ENCODE results near the gene BCKDHB.
"Not testable (repeated sequence)": the region's sequence is repeated elsewhere in the genome, so short reads cannot be mapped to it uniquely, and the experiment has no call there.

Gene BCKDHB

DNA sequence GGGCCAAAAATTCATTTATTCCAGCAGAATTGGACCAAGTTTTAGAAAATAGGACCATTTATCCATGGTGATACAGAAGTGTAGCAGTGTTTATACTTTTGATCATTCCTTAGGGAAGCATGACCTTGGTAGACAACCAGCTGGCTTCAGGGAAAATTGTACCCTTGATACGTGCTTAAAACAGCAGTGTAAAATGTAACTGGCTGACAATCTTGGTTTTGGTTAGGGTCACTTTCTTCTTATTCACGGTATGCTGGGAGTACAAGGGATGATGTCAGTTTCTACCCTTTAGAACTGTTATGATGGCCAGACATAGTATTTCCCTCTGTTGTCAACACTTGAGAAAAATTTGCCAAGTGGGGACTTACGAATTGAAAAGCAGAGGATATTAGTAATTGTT is 157.1 kb downstream of the BCKDHB start:
- no peak for DNase-seq (ENCODE audit: low read depth)

DNA sequence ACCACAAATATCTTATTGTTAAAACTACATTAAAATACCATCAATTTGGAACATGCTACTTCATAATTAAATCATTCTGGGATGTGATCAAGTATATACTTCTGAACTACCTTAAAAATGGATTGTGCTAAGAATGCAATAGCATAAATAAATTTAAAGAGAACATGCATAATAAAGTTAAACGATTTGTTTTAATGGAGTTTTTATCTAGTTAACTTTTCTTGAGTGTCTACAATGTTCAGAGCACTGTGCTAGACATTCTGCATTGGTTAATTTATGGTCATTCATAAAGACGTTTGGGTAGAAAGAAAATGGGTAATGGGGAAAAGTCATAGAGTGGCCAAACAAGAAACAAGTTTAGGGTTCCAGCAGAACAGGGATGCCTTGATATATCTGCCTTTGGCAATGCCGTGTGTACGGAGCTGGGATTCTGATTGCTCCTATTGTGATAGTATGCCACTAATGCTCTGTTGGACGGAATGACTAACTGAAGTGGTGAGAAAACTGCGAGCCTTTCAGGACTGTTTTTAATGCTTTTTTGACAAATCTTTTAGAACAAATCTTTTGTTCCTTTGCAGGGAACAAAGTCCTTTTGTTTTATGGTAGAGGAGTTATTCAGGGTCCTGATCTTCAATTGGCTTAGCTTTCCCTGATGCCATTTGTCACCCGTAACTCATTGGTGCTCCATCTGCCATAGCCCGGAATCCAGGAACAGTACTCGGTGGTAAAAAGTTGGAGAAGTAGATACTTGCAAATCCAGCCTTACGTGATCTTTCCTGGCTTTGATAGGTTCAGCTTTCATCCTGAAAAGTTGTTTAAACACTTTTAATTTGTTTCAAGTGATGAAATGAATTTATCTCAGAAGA is 162.6 kb downstream of the BCKDHB start:
- DNase-seq (ENCODE audit: low read depth), result no peak

DNA sequence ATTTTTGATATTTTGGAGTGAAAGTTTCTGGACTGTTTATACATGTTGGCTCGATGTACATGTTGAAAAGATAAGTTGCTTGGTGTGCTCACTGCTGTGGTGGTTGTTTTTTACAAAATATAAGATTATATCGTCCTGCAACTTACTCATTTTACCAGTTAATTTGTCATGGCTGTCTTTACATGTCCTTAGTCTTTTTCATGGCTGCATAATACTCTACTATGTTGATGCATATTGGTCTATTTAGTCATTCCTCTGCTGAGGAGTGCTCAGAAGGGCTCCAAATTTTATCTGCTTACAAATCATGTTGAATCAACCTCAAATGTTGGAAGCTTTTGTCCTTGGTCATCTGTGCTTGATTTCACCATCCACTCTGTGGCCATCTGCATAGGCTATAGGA is 164.6 kb downstream of the BCKDHB start:
- no peak for DNase-seq (ENCODE audit: low read depth)

DNA sequence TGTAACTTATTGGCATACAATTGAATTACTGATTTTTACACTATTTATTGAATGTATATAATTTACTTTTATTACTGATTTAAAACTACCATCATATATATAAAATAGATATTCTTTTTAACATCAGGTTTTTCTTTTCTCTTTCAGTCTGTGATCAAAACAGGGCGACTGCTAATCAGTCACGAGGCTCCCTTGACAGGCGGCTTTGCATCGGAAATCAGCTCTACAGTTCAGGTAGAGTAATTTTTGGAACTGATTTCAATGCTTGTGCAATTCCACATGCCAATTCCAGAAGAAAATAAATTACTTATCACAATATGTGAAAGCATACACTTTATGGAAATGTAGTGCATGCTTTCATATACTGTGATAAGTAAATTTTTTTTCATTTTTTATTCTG is 166.5 kb downstream of the BCKDHB start:
- no peak for DNase-seq (ENCODE audit: low read depth)

DNA sequence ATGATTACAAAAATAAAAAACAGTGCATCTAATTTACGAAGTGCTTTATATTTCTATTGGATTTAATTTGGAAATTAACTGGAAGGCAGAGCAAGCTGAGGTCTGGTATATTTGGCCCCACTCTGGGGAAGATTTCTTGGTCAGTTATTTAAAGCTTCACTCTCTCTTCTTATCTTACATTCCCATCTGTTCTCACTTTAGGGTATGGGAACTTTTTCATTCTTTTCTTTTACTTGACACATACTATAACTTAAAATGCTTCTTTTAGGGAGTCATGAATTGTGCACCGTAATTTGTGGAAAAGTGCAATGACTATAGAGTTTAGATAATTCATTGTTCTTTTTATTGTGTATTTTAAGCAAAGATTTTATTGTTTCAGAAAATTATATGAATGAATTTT is 170.4 kb downstream of the BCKDHB start:
- DNase-seq (ENCODE audit: low read depth), result no peak

DNA sequence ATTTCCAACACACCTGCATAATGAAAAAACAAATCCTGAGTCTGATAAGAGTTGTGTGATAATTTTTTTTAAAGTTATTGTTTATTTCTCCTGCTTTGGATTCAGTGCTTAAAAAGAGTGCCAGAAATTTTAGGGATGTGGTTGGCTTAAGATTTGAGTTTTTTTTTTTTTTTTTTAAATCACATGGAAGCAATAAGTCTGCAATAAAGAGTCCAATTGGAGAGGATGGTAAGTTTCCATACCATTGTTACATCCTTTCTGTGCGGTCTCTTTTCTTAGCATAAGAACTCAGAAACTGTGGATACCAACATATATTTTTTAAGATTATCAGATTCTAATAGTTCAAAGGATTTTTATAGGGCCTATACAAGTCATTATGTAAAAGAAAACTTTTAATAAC is 171.0 kb downstream of the BCKDHB start:
- DNase-seq (ENCODE audit: low read depth), result no peak

DNA sequence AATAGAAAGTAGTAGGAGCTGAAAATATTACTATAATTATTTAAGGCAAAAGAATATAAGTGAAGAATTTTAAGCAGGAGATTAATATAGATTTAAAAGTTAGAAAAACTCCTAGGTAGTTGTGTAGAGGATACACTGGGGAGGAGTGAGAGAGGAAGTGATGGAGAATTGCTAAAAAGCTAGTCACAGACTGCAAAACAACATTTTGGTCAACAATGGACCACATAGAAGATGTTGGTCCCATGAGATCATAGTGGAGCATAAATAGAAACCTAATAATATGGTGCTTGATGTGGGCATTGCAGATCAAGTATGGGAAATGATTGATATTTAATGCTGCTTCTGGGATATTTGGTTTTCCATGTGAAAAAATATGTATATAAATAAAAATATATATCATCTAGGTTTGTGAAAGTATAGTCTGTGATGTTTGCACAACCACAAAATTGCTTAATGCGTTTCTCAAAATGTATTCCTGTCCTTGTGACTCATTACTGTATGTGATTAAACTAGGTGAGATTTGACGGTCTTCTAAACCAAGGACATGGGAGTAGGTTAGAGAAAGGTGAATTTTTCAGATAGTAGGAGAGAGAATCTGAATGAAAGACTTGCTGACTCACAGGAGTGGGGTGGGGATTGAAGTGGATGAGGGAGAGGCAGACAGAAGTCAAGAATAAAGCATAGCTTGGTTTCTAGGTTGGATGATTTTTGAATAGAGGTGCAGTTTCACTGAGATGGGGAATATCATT is 174.0 kb downstream of the BCKDHB start:
- no peak for DNase-seq (ENCODE audit: low read depth)

DNA sequence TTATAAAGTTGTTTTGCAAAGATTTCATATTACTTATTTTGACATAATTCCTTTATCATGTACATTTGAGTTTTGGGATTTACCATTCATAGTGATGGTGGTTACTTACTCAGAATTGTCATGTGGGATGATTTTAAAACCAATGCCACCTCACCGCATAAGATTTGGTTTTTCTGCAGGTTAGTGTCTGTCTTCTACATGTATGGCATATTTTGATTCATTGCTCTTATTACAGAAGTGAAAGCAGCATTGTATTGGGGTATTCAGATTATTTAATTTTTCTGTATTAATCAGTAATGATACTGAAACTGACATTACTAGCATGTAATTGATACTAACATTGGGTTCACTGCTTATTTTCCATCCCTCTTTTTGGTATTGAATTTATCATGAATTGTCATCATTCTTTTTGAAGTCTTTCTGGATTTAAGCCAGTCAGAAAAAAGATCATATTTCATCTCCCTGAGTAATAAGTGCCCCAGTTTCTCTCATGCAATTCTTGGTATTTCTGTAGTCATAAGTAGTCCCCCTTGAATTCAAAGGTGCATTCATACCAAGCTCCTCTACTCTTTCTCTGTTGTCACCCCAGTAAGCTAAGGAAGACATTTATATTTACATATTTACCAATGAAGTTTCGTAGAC is 176.6 kb downstream of the BCKDHB start:
- no peak for DNase-seq (ENCODE audit: low read depth)

DNA sequence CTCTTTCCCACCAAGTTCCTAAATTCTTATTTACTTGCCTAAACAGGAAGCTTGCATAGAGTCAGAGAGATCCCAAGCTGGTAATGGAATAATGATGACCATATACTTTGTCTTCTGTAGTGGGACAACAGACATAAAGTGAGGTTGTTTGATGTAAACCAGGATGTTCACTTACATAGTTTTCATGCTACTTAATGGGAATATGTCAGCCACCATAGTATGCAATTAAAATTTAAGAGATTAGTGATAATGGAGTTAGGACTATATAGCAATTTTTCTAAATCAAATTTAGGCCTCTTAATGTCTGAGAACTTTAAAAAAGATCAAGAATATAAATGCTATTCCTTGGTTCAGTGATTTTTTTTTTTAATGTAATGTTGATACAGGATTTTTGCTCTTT is 180.6 kb downstream of the BCKDHB start:
- no peak for DNase-seq (ENCODE audit: low read depth)

DNA sequence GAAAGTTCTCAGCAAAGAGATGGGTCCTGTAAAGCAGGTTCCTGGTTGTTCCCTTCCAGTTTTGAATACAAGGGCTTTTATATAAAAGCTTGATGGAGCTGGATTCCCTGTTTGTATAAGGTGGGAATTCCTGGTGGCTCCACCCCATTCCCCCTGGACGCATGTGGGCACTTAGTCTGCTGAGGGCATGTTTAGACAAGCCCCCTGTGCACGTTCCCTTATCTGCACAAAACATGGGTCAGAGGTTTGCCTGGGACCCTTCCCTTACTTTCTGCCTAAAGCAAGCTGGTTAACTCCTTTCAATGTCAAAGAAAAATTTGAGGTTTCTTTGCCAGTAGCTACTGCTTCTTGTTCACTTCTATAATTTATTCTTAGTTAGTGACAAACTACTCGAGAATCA is 181.1 kb downstream of the BCKDHB start:
- DNase-seq (ENCODE audit: low read depth), result no peak

DNA sequence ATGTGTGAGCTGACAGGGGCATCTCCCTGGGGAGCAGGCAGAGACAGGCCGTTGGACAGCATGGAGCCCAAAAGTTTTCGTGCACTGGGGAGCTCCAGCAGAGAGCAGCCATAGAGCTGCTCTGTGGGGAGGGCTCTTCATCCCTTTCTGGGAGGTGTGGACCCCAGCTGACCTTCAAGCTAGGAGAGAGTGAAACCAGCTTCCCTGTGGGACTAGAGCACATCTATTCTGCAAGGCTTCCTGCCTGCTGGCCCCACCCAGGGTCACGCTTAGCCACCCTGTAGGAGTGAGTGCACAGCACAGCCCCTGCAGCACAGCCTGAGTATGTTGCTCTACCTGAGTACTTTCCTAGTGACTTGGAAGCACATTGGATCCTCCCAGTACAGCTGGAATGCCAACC is 183.3 kb downstream of the BCKDHB start:
- no peak for DNase-seq (ENCODE audit: low read depth)

DNA sequence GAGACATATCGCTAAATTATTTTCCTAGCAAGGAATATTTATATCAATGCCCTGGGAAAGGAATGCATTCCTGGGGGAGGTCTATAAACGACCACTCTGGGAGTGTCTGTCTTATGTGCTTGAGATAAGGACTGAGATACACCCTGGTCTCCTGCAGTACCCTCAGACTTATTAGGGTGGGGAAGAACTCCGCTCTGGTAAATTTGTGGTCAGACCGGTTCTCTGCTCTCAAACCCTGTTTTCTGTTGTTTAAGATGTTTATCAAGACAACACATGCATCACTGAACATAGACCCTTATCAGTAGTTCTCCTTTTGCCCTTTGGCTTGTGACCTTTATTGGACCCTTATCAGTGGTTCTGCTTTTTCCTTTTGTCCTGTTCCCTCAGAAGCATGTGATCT is 188.1 kb downstream of the BCKDHB start:
- not testable (repeated sequence) for DNase-seq (ENCODE audit: low read depth)

DNA sequence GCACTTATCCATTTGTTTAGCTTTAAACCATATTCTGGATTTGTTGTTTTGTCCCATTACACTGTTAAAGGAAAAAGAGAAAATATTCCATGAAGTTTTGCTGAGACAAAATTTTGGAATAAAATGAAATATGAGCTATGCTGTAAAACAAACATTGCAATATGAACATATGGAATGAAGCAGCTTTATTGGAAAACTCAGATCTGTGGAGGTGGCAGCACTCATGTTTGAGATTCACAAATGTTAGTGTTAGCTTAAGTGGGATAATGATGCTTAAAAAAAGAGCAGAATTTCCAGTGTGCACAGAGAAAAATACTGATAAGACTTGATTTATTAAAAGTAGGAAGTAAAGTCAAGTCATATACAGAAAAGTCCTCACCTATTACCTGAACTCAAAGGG is 196.2 kb downstream of the BCKDHB start:
- no peak for DNase-seq (ENCODE audit: low read depth)

DNA sequence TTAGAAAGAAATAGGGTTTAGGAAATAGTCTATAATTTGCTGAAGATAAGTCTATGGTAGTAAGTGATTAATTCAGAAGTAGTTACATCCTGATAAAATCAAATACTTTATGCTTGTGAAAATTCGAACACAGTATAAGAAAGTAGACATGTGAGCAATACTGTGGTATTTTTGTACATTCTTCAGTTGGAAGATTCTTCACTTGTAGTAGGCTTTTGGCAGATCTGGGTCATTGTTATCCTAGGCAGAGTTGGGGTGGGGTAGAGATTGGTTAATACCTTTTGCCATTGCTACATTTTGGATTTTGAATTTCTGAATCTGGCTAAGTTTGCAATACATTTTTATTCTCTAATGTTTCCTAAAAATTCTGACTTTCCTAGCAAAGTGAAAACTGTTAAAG is 197.5 kb downstream of the BCKDHB start:
- DNase-seq (ENCODE audit: low read depth), result no peak

DNA sequence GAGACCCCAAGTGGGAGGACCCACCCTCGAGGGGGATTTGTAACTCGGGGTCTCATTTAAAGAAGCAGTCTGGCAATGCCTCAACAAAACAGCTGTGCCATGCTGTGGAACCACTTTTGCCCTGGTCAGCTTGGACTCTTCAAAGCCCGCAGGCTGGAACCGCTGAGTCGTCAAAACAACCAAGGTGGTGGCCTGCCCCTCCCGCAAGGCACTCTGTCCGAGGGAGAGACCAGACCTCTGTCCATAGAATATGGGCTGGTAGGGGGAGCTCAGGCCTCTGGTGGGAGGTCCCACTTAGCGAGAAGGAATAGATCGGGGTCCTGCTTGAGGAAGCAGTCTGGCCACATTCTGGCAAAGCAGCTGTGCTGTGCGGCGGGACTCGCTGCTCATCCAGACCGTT is 208.1 kb downstream of the BCKDHB start:
- no peak for DNase-seq (ENCODE audit: low read depth)

DNA sequence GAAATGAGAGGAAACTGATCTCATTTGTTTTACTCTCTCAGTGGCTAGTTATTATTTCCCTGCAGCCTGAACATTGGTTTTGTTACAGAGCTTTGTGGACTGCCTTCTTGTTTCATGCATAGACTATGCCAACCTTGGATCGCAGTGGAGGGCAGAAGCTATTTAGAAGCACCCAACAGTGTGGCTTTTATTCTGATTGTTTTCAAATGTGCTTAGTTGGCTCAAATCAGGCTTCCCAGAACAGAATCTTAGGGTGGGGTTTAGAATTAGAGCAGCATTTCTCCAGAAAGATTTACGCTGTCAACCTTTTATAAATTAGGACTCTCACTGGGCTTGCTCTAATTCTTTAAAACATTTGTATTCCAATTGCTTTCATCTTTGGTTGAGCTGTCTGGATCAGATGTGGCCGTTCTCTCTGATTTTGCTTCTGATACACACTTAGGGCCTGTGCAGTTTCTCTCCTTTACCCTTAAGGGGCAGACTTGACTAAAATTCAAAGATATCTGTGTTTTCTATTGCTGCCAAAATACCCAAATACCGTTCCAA is 210.3 kb downstream of the BCKDHB start:
- DNase-seq (ENCODE audit: low read depth), result no peak

DNA sequence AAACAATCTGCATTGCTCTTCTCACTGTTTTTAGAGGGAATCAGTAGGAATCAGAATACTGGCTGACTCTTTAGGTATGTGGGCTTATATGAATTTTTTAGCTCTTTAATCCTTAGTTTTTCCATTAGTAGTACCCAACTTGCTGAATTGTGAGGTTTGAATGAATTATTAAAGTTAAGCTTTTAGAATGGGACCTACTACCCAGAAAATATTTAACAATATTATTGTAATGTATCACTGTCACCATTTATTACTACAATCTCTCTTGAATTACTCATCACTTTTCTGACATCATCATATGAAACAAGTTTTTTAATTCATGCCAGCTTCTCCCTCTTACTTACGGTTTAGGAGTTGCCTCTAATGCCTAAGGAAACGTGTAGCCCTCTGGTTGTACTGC is 212.7 kb downstream of the BCKDHB start:
- no peak for DNase-seq (ENCODE audit: low read depth)

DNA sequence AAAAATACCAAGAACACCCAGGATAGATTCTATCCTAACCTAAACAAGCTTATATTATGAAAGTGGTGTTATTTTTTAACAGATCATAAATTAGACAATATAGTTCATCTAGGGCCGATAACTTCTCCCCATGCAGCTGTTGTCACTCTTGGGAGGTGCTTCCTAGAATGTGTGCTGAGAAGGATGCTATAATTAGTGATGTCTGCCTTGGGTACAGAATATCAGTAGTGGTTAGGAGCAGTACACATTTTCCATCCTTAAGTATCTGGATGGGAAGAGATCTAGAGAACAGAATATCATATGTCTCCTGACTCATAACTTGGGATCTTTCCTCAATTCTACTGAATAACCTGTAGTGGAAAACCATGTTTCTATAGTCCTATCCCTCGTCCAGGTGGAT is 214.5 kb downstream of the BCKDHB start:
- no peak for DNase-seq (ENCODE audit: low read depth)

DNA sequence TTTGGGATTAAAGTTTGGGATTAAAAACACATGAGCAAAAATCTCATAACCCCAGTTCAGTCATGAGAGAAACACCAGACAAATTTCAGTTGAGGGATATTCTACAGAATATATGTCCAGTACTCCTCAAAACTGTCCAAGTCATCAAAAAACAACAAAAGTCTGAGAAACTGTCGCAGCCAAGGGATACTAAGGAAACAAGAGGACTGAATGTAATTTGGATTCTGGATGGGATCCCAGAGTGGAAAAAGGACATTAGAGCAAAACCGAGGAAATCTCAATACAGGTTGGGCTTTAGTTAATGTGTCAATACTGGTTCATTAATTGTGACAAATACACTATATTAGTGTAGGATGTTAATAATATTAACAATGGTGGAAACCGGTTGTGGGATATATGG is 219.3 kb downstream of the BCKDHB start:
- DNase-seq (ENCODE audit: low read depth), result no peak

DNA sequence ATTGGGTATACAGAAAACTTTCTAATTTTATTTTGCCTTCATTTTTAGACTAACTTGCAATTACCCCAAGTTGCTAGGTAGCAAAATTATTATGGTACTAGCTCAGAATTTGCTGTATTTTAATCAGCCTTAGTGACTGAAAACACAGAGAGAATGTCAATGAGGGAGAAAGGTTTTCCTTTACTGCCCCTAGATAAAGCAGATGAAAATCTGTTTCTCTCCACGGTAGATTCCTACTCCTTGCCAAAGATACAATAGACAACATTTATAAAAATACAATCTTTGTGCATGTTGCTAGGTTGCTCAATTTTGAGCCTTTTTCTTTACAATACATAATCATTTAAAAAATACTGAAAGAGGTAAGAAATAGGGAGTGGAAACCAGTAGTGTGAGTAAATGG is 222.2 kb downstream of the BCKDHB start:
- DNase-seq (ENCODE audit: low read depth), result no peak

DNA sequence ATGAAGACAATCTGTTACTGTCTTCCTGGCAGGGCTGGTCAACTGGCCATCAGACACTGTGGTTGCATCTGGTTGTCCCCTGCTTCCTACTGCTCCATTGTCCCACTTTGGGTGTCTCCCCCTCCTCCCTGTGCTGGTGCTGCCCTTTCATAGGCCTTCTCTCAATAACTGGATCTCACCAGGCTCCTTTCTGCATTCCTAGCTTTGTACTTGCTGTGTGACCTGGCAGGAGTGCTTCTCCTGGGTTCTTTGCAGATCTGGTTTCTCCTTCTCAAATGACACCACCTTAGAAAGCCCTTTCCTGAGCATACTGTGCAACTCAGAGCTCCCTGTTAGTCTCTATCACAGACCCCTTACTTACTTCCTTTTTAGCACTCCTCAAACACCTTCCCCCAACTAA is 223.0 kb downstream of the BCKDHB start:
- no peak for DNase-seq (ENCODE audit: low read depth)

DNA sequence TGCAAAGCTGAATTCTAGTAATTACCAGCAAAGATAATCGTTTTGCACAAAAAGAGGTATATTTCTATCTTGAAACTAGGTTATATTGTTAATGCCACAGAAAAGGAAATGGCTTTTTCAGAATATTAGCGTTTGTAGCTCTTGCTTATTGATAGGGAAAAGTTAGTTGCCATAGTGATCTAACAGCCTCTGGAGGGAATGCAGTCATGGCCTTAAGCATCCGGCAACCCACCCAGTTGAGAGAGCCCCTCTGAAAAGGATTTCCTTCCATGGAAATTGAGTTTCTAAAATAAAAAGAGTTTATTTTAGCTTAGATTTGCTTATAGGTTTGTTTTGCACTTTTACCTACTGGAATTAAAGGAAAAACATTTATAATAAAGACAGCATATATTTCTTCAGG is 224.5 kb downstream of the BCKDHB start:
- no peak for DNase-seq (ENCODE audit: low read depth)

DNA sequence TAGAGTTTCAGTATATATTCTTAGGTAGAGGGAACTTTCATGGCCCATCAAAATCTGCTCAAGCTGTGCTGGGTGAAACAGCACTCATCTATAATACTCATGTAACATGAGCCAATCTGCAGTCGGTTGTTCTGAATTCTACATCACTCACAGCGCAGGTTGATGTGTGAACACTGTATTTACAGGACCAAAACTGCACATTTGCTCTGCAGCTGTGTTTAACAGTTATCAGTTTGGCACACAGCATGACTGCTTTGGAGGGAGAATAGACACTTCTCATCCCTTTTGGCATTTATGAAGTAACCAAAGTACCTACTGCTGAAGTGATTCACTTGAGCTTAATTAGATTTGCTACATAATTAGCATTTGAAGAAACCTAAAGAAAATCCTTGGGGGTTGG is 225.1 kb downstream of the BCKDHB start:
- no peak for DNase-seq (ENCODE audit: low read depth)

All from stimulated activated CD8-positive, alpha-beta memory T cell treated with anti-CD3 and anti-CD28 coated beads, Interleukin-12 subunit alpha, Interleukin-12 subunit beta, amount 100 ng/mL, for 1 hour (primary cell).